ENCODE results near the gene FLNB.

FLNB gene

GRCh38 chr3:58009749-58010535 is 1.7 kb downstream of the FLNB start:
- peak; percentile 36 to 70 for DNase-seq

GRCh38 chr3:58010562-58010961 is 2.3 kb downstream of the FLNB start:
- DNase-seq: no peak

DNA sequence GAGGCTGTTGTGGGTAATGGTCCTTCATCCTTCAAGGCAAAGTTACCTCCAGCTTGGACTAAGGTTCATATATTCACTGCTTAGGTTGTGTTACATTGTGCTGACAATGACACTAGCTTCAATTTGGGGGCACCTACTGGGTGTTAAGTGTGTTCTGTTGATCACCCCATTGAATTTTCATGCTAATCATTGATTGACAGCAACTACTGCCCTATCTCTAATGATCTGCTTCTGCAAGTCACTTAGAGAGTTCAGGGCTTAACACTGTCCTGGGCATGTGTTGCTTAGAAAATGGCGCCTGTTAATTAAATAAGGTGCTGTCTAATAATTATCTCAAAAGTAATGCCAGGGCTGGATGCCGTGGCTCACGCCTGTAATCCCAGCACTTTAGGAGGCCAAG is 3.4 kb downstream of the FLNB start:
- no peak for DNase-seq

- no peak for DNase-seq
These were observed 4.1 kb downstream of the FLNB start for GRCh38 chr3:58012302-58012701.

- DNase-seq: no peak
These were observed 4.9 kb downstream of the FLNB start for GRCh38 chr3:58013099-58013498.

GRCh38 chr3:58013973-58014649 is 5.9 kb downstream of the FLNB start:
- DNase-seq: no peak

DNA sequence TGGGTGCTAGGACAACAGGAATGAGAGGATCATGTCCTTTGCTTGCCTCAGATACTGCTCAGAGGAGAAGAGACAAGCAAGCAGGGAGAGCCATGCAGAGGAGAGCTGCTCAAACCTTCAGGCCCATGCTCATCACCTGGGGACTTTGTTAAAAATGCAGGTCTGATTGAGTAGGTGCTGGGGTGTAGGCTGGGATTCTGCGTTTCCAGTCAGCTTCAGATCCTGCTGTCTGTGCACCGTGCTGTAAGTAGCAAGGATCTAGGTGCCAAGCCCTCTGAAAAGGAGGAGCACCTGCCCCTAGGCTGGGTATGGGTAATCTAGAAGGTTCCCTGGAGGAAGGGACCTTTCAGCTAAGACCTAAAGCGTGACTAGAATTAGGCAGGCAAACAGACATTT is 7.3 kb downstream of the FLNB start:
- no peak for DNase-seq

GRCh38 chr3:58016710-58017109 is 8.5 kb downstream of the FLNB start:
- DNase-seq: no peak

DNA sequence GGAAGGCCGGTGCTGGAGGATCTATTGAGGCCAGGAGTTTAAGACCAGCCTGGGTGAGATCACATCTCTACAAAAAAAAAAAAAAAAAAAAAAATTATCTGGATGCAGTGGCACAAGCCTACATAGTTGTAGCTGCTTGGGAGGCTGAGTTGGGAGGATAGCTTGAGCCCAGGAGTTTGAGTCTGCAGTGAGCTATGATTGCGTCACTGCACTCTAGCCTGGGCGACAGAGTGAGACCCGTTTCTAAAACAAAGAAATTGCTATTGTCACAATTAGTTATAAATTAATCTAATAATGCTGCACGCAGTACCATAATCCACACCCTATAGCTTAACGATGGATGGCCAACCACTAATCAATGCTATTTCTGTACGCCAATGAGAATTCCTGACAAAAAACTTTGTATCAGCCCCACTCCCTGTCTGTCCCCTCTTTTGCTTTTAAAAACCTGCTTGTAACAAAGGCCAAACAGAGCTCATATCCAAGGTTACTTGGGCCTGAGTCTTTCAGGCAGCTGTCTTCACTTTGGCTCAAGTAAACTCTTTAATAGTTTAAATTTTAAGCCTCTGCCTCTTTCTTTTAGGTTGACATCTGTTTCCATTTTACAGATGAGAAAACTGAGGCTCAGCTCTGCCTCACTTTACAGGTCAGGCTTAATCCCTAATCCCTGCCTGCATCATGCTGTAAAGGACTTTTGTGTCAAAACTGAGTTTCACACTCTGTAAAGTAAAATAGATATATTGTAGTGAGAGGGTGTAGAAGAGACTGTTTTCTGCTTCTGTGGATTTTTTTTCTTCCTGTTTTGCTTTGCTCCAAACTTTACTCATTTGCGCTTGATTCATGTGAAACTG is 10.9 kb downstream of the FLNB start:
- DNase-seq: no peak

GRCh38 chr3:58020783-58021071 is 12.5 kb downstream of the FLNB start:
- no peak for DNase-seq

GRCh38 chr3:58021072-58021959 is 13.1 kb downstream of the FLNB start:
- peak; percentile 18 to 71 for DNase-seq

DNA sequence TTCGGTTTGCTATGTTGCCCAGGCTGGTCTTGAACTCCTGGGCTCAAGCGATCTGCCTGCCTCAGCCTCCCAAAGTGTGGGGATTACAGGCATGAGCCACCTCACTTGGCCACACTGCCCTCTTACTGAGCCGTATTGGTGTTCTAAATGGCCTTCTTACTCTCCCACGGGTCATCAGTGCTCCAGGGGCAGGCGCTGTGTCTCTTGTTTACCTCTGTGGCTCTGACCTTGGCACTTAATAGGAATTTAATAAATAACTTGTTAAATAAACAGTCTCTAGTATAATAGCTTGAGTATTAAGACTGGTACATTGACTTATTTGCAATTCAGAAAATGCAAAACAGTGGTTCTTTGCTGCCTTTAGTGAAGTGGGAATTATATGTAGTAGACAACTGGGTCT is 13.7 kb downstream of the FLNB start:
- peak; percentile 34 to 47 for DNase-seq

DNA sequence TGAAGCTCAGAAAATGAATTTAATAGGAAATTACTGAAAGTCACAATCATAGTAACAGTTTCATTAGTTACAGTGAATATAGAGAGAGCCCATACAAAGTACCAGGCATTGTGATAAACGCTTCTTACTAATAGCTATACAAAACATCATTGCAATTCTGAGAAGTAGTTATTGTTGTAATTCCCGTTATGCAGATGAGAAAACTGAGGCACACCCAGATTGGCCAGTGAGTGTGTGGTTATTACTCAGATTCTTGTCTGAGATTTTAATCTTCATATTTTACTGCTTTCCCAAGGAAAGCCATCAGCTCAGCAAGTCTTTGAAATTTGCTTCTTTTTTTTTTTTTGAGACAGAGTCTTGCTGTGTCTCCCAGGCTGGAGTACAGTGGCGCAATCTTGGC is 14.3 kb downstream of the FLNB start:
- DNase-seq: no peak

- no peak for DNase-seq
These were observed 15.3 kb downstream of the FLNB start for GRCh38 chr3:58023531-58023930.

DNA sequence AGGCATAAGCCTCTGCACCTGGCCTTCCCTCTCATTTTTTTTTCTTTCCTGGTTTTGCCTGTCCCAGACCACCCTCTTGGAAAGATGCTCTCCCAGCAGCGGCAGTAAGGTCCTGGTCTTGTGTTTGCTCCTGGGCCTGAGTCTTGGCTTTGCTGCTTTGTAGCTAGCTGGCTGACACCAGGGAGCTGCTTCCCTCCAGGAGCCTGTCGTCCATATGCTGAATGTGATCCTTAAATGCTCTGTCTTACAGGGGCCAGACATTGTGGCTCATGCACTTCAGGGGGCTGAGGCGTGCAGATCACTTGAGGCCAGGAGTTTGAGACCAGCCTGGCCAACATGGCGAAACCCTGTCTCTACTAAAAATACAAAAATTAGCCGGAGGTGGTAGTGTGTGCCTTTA is 17.2 kb downstream of the FLNB start:
- no peak for DNase-seq

GRCh38 chr3:58025837-58026569 is 17.8 kb downstream of the FLNB start:
- DNase-seq: no peak

GRCh38 chr3:58026598-58026997 is 18.4 kb downstream of the FLNB start:
- DNase-seq: no peak

DNA sequence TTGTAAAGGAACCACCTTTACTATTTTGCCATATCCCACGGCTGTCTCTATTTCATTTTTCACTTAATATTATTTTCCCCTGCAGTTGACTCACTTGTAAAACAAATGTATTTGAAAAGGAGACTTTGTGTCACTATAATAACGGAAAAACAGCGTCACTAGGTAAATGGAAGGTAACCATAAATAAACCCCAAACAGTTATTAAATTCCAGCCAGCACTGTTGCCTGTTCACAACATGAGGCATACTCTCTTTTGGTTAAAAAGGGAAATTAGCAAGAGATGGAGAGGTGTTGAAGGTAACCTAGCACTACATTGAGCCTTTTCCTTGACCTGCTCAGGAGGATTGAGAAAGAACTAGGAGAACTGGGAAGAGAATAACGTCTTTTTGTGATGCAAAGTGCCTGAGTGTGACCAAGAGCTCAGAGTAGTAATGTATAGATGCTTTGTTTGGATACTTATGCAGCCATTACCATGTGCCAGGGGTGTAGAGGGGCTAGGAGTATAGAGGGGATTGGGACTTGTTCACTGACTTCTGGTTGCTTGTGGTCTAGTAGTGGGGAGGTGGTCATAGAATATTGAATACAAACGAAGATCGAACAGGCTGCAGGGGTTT is 19.6 kb downstream of the FLNB start:
- DNase-seq: no peak

DNA sequence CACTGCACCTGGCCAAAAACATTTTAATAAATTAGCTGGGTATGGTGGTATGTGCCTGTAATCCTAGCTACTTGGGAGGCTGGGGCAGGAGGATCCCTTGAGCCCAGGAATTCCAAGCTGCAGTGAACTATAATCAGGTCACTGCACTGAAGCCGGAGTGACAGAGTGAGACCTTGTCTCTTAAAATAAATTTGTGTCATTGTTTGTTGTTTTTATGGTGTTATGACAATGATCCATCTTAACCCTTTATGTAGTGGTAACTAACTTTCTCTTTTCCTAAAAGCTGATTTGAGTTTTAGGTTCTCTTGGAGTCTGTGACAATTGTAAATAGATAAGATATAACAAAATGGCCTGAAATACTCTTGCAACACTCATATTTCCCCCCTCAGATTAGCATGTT is 20.7 kb downstream of the FLNB start:
- DNase-seq: no peak

DNA sequence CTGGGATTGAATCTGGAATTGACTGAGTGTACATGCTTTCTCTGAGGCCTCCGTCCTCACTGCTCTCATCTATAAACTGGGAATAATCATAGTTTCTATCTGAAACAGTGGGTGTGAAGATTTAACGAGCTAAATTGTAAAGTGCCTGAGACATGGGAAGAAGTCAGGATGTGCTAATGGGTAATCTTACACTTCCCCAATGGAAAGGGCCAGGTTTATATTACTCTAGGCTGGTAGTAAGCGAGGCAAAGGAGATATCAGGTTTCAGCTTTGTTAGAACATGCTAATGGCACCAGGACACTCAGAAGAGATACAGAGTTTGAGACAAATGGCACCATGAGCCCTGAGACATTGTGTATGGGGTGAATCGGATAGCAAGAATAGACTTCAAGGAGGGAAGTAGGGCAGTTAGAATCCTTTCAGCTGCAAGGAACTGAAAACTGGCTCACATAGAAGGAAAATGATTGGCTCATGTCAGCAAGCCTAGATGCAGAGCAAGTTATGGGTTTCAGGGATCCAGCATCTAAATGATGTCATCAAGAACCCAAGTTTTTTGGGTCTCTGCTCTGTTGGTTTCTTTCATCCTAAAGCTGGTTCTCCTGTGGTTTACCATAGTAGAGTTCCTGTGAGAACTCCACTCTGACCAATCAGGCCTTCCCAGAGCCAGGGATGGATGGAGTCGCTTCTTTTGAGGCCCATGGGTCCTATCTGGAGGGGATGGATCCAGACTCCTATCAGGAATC is 21.8 kb downstream of the FLNB start:
- peak in 1 of 2 experiments; percentile 52 for DNase-seq

- DNase-seq: no peak
These were observed 24.0 kb downstream of the FLNB start for GRCh38 chr3:58032186-58032585.

All from NCI-H526 (cell line).